ENCODE measurements around the gene LSM14A.
"Not testable (repeated sequence)": the region's sequence is repeated elsewhere in the genome, so short reads cannot be mapped to it uniquely, and the experiment has no call there.

Gene LSM14A

GRCh38 chr19:34158966-34159365 is 13.3 kb upstream of the LSM14A start:
- DNase-seq (ENCODE audit: low read depth in 2 of 2), result not testable (repeated sequence)

- not testable (repeated sequence) for DNase-seq (ENCODE audit: low read depth in 2 of 2)
Measured at GRCh38 chr19:34159541-34159940, 12.8 kb upstream of the LSM14A start.

DNA sequence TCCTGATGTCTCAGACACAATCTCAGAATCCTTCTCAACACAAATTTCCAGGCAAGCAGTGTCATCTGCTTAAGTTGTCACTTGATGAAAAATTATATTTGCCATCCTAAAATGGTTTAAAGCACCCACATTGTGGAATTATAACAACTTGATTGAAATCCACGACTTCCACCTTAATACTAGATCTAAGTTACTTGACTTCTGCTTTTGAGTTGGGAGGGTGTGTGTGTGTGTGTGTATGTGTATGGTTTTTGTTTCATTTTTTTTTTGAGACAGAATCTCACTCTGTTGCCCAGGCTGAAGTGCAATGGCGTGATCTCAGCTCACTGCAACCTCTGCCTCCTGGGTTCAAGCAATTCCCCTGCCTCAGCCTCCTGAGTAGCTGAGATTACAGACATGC is 10.4 kb upstream of the LSM14A start:
- not testable (repeated sequence) for DNase-seq (ENCODE audit: low read depth in 2 of 2)

- DNase-seq (ENCODE audit: low read depth in 2 of 2), result no peak
Measured at GRCh38 chr19:34165295-34165738, 7.0 kb upstream of the LSM14A start.

GRCh38 chr19:34169475-34170199 is 2.7 kb upstream of the LSM14A start:
- DNase-seq (ENCODE audit: low read depth in 2 of 2), result not testable (repeated sequence)

- DNase-seq (ENCODE audit: low read depth in 2 of 2), result peak in 1 of 2 experiments; percentile 35
Measured at GRCh38 chr19:34171539-34171876, 796 bp upstream of the LSM14A start.

- no peak for DNase-seq (ENCODE audit: low read depth in 2 of 2)
Measured at GRCh38 chr19:34172661-34173192, 423 bp downstream of the LSM14A start.

DNA sequence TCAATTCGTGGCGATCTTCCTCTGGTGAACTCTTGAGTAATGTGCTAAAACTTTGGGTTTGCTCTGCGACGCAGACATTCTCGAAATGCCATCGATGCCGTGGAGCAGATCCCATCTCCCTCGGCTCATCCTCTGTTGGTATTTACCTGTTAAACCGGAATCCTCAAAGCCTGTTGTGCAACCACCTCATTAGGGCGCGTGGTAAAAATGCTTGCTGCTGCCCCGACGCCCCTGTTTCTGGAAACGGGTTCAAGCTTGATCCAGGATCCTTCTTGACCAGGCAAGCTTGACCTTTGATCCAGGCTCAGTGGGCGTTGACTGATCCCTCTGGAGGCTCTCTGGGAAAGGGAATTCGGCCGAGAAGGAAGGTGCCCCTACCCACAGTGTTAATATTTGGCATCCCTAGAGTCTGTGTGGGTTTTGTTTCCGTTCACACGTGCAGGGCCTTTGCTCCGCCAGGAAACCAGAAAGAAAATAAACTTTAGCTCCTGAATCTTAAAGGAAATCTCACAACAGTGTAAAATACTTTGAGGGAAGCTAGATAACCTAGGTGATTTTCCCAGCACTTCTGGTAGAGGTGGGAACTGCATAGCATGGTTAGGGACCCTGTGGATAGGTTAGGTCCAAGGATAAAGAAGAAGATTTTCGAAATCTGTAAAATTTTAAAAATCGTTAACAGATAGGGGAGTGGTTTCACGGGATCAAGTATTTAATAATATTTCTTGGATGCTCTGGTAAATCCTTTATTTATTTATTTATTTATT is 1.1 kb downstream of the LSM14A start:
- peak in 1 of 2 experiments; percentile 20 for DNase-seq (ENCODE audit: low read depth in 2 of 2)

DNA sequence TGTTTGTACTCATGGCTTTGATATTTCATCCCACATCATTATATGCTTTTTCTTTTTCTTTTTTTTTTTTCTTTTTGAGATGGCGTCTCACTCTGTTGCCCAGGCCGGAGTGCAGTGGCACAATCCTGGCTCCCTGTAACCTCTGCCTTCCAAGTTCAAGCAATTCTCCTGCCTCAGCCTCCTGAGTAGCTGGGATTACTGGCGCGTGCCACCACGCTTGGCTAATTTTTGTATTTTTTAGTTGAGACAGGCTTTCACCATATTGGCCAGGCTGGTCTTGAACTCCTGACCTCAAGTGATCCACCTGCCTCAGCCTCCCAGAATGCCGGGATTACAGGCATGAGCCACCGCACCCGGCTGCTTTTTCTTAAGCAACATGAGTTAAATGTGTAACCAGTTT is 2.9 kb downstream of the LSM14A start:
- not testable (repeated sequence) for DNase-seq (ENCODE audit: low read depth in 2 of 2)

GRCh38 chr19:34176581-34176980 is 4.3 kb downstream of the LSM14A start:
- DNase-seq (ENCODE audit: low read depth in 2 of 2), result no peak

DNA sequence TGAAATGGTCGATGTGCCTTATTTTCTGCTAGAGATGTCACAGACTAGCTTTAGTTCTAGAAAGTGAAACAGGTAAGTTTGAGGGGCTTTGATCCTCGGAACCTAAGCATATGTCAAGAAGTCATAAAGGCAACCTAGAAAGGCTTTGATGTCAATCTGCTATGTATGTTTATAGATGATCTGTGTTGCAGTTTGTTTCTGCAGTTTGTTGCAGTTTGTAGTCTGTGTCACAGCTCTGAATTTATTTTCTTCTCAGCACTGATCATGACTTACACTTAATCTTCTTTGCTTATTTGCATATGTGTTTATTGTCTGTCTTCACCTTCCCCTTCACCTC is 5.9 kb downstream of the LSM14A start:
- no peak for DNase-seq (ENCODE audit: low read depth in 2 of 2)

DNA sequence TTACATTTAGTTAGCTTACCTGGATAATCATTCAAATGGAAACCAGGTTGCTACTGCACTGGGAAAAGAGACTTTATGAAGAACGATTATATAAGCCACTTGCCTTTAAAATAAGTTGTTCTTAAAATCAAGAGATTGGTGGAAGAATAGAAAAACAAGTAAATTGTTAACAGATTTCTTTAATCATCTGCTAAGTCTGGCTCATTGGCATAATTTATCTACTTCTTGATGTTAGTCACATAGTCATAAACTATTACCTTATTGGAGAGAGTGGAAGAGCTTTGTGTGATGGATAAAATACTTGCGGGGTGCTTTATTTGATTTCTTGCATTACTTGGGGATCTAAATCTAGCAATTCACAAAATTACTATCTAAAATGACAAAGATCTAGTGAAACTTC is 6.8 kb downstream of the LSM14A start:
- DNase-seq (ENCODE audit: low read depth in 2 of 2), result no peak

GRCh38 chr19:34180273-34180672 is 8.0 kb downstream of the LSM14A start:
- no peak for DNase-seq (ENCODE audit: low read depth in 2 of 2)

GRCh38 chr19:34180709-34181108 is 8.4 kb downstream of the LSM14A start:
- DNase-seq (ENCODE audit: low read depth in 2 of 2), result no peak

DNA sequence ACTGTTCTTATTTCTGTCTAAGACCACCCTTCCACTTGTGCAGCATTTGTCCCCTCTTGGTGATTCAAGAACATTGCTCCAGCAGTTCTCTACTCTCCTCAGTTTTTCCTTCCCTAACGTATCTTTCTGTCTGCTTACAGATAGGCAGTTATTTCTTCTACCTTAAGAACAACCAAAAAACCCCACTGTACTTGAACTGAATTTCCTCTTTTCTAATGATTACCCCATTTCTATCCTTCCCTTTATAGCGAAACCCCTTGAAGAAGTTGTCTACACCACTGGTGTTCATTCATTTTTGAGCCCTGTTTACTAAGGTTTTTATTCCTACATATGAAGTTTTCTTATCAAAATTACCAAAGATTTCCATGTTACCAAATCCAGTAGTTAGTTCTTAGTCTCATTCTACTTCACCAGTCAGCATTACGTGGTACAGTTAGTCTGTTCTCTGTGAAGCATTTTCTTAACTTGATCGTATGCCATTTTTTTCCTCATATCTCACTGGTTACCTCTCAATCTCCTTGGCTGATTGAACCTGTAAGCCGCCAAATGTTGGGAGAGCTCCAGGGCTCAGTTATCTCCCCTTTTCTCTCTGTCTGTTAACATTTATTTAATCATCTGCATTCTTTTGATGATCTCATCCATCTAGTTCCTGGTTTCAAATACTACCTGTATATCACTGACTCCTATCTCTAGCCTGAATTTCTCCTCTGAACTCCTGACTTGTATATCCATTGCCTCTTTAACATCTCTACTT is 9.0 kb downstream of the LSM14A start:
- DNase-seq (ENCODE audit: low read depth in 2 of 2), result no peak

GRCh38 chr19:34182125-34182524 is 9.8 kb downstream of the LSM14A start:
- DNase-seq (ENCODE audit: low read depth in 2 of 2), result no peak

DNA sequence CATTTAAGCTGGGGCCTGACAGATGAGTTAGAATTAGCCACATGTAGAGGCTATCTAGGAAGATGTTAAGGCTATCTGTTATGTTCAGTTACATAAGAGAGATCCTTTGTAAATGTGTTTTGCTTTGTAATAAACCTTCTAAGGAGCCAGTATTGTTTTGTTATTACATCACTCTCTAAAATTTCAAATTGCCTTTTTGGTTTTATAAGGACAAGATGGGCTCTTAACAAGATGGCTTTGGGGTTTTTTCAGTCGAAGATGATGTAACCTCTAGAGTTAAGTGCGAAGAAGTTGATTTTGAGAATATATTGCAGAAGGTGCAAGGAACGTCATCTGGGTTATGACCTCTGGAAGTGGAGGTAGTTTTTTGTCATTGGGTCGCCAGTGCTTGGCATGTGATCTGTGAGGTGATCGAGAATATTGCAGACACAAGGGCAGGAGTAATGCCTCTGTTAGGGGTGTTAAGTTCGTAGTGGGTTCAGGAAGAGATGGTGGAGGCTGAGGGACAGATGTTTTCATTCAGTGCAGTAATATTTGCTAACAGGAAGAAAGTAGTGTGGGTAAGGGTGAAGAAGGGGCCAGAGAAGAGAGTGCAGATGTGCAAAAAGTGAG is 12.7 kb downstream of the LSM14A start:
- DNase-seq (ENCODE audit: low read depth in 2 of 2), result no peak

GRCh38 chr19:34186205-34186604 is 13.9 kb downstream of the LSM14A start:
- DNase-seq (ENCODE audit: low read depth in 2 of 2), result no peak

DNA sequence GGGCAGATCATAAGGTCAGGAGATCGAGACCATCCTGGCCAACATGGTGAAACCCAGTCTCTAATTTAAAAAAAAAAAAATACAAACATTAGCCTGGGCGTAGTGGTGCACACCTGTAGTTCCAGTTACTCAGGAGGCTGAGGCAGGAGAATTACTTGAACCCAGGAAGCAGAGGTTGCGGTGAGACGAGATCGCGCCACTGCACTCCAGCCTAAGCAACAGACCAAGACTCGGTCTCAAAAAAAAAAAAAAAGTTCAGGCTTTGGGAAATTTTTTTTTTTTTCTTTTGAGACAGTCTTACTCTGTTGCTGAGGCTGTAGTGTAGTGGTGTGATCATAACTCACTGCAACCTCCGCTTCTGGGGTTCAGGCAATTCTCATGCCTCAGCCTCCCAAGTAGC is 14.7 kb downstream of the LSM14A start:
- no peak for DNase-seq (ENCODE audit: low read depth in 2 of 2)

GRCh38 chr19:34188408-34188807 is 16.1 kb downstream of the LSM14A start:
- no peak for DNase-seq (ENCODE audit: low read depth in 2 of 2)

- no peak for DNase-seq (ENCODE audit: low read depth in 2 of 2)
Measured at GRCh38 chr19:34189199-34189916, 17.1 kb downstream of the LSM14A start.
